MCF 10A (cell line): Measurements from ENCODE around the gene NPIPB5. TPM values are rescaled to one million over a fixed set of nuclear protein-coding genes. Genes with fewer than 3 reads are reported as not detected.
"Not testable (repeated sequence)": the region's sequence is repeated elsewhere in the genome, so short reads cannot be mapped to it uniquely, and the experiment has no call there.

Experiments used
- BruUV-seq: library from RNA; stranded (reverse); fragments of 400-500 nt; replicated peaks from 2 replicates; lab custom pipeline; 2021; lab: Mats Ljungman, UMichigan
- CTCF ChIA-PET: fragments of 300-600 bp; sonication (Branson Sonifier 250); formaldehyde crosslinking; extraction: SDS; loops from one replicate; lab custom pipeline; 2021; ENCODE audit warnings: antibody characterized with exemption, inconsistent platforms; lab: Yijun Ruan, JAX
- POLR2A ChIA-PET: fragments of 300-600, 350-650 bp; sonication (Branson Sonifier 250); formaldehyde crosslinking; extraction: SDS; loops from one replicate; lab custom pipeline; 2020; ENCODE audit warnings: antibody characterized with exemption, inconsistent platforms; lab: Yijun Ruan, JAX
- DNase-seq: peaks from one replicate; pipeline ENCODE4 v3.0.0-alpha.2; 2018; ENCODE audit not compliant: unreplicated experiment
- H3K27ac Mint-ChIP-seq: one replicate; pipeline ENCODE4 v1.8.0; 2022; ENCODE audit warnings: mild to moderate bottlenecking, low read depth, mixed read lengths; ENCODE audit not compliant: unreplicated experiment
- H3K27me3 Mint-ChIP-seq: one replicate; pipeline ENCODE4 v1.8.0; 2022; ENCODE audit warnings: mixed read lengths; ENCODE audit not compliant: insufficient read depth, unreplicated experiment
- H3K36me3 Mint-ChIP-seq: one replicate; pipeline ENCODE4 v1.8.0; 2022; ENCODE audit warnings: mild to moderate bottlenecking, moderate library complexity, mixed read lengths; ENCODE audit not compliant: insufficient read depth, unreplicated experiment
- H3K4me1 Mint-ChIP-seq: one replicate; pipeline ENCODE4 v1.8.0; 2022; ENCODE audit warnings: mixed read lengths; ENCODE audit not compliant: insufficient read depth, unreplicated experiment
- H3K4me3 Mint-ChIP-seq: one replicate; pipeline ENCODE4 v1.8.0; 2022; ENCODE audit warnings: mild to moderate bottlenecking, moderate library complexity, mixed read lengths; ENCODE audit not compliant: unreplicated experiment
- H3K9me3 Mint-ChIP-seq: one replicate; pipeline ENCODE4 v1.8.0; 2022; ENCODE audit warnings: mixed read lengths; ENCODE audit not compliant: unreplicated experiment
- intact Hi-C: fragments of 100-400 bp; cut with micrococcal nuclease; formaldehyde crosslinking; loops from 2 replicates; pipeline ENCODE4 v1.14.1; 2022
- total RNA-seq: library from RNA; stranded (reverse); gene quantifications from 2 replicates; pipeline ENCODE4 v1.2.3, GENCODE V29; 2022

The NPIPB5 gene
- total RNA-seq, 1 experiment from 2014 or later: 272 TPM

DNA sequence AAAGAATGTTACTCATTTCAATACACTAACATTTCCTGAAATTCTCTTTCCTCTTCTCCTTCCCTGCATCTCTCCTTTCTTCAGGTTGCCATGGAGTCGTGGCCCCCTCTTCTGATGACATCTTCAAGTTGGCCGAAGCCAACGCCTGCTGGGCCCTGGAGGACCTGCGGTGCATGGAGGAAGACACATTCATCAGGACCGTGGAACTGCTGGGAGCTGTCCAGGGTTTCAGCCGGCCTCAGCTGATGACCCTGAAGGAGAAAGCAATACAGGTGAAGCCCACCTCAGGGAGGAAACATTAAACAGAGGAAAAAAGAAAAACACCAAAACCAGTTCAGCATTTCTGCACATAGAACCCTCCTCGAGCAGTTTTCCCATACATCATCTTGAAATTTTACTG, 46.1 kb downstream of the NPIPB5 start:
- H3K36me3 Mint-ChIP-seq, POLR2A ChIA-PET, intact Hi-C loops, H3K27me3 Mint-ChIP-seq, H3K4me3 Mint-ChIP-seq, DNase-seq, H3K4me1 Mint-ChIP-seq, BruUV-seq, CTCF ChIA-PET, H3K27ac Mint-ChIP-seq, H3K9me3 Mint-ChIP-seq: not testable (repeated sequence)

Other genes starting within 250 kb of the NPIPB5 start
- 53.2 and 73.8 TPM in 2 replicates for gene POLR3E, start 213.5 kb upstream of the NPIPB5 start, total RNA-seq
- 20.0 and 23.9 TPM in 2 replicates for gene CDR2, start 136.3 kb upstream of the NPIPB5 start, total RNA-seq